Measurements from ENCODE around the gene MRPL24.

MRPL24 gene

GRCh38 chr1:156691665-156692440 lies 49.0 kb downstream of the MRPL24 start:
- DNase-seq = peak; percentile 61

GRCh38 chr1:156691191-156691590 lies 49.7 kb downstream of the MRPL24 start:
- no peak for DNase-seq

- DNase-seq = peak; percentile 50
These were observed 50.2 kb downstream of the MRPL24 start for GRCh38 chr1:156690675-156691036.

GRCh38 chr1:156689953-156690674 lies 50.8 kb downstream of the MRPL24 start:
- DNase-seq = peak; percentile 47

- DNase-seq = peak; percentile 86
These were observed 51.6 kb downstream of the MRPL24 start for GRCh38 chr1:156689035-156689952.

Measured in suppressor macrophage treated with lipopolysaccharide for 4 hours (primary cell).